ENCODE measurements around the gene ACMSD. TPM values are rescaled to one million over a fixed set of nuclear protein-coding genes. Genes with fewer than 3 reads are reported as not detected.
"Not testable (repeated sequence)": the region's sequence is repeated elsewhere in the genome, so short reads cannot be mapped to it uniquely, and the experiment has no call there.

The ACMSD gene
- not detected in 2 replicates for total RNA-seq
- 0.11 TPM for polyA plus RNA-seq (2012)

DNA sequence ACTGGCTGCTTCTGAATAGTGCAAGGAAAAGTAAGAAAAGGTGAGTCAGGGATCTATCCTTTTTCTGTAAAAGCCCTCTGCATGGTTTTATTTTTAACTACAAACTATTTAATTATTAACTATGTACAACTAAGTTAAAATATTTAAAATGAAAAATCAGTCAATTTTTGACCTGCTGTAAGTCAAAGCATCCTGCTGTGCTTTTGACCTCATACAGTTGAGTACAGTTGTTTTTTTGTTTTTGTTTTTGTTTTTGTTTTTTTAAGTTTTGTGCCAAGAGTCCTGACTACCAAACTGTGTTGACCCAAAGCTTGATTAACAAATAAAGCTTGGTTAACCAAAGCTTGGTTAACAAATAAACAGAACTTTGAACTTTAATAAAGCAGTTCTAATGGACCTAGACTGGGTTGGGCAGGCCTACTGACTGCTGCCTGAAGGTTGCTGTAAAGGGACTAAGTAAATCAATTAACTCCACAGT lies at the start of gene ACMSD:
TSS of gene ACMSD (plus strand) at position 474 of the 478 bp plus-strand sequence. CDS start 67 bp downstream, outside the sequence.
- DNase-seq (ENCODE audit: low read depth) = no peak

DNA sequence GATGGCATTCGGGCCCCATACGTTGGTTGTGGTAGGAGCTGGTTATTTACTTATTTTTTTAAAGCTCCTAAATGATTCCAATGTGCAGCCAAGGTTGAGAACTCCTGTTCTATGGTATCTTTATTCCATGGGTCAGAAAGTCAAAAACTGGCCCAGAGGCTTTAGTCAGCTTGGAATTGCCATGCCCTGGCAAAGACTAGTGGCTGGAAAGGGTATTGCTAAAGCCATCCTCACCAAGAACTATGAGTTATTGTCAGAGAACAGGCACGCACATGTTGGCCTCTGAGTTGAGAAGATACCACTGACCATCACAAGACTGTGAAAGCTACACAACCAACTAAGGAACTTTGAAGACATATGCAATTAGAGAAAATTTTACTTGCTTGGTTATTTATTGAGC lies 47.9 kb upstream of the ACMSD start:
- no peak for DNase-seq (ENCODE audit: low read depth)

DNA sequence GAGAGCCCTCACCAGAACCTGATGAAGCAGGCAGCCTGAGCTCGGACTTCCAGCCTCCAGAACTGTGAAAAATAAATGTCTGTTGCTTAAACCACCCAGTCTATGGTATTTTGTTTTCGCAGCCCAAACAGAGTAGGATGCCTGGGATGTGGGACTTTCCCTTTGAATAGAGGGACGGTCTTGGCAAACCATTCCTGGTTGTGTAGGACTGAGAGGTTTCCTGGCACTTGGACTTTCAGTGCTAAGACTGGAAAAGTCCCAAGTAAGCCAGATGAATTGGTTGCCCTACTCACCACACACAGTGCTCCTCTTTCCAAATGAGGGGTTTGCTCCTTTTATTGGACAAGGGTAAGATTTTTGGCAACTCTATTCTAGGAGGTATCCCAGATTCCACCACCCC lies 46.8 kb upstream of the ACMSD start:
- no peak for DNase-seq (ENCODE audit: low read depth)

DNA sequence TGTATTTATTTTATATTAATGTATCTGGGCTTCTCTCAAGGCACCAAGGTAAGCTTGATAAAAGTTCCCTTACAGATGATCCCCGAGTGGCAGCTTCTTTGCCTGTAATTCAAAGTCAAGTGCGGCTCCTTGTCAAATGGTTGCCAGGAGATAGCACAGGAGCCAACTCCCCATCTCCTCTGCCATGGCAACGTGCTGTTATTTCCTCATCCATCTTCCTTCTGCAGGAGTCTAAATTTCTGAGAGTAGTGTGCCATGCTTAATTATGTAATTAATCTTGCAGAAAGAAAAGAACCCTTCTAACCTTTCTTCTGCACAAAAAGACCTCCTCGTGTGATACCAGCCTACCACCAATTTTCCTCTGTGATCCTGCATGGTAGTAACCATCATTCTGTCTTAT lies 46.2 kb upstream of the ACMSD start:
- no peak for DNase-seq (ENCODE audit: low read depth)

DNA sequence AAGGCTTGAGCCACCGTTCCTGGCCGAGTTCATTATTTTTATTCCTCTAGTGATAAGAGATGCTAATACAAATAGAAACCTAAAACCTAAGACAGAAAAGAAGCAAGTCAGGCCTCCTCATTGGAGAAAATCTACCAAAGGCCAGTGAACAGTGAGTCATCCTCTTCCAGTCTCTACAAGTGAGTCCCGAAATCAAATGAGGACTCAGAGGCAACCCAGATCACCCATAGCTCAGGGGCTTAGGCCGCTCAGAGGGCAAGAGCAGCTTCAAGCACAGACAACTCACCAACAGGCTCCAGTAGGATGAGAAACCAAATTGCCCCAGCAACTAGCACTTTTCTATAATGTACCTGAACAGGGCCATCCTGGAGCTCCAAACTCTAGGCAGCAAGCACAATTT lies 42.7 kb upstream of the ACMSD start:
- DNase-seq (ENCODE audit: low read depth) = no peak

DNA sequence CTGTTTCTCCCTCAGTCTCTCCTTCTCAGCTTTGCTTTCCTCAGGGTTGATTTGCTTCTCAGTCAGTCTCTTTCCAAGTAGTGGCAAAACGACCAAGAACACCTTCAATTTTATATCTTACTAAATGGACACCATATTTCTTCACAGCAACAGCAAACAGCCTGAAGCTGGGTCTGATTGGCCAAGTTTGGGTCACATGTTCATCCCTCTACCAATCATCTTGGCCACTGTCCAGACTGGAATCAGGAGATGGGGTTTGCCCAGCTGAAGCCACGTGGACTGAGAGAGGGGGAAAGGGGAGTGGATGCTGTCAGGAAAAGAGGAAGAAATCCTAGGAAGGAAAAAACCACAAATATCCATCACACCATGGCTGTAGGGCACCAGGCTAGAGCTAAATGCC lies 42.0 kb upstream of the ACMSD start:
- DNase-seq (ENCODE audit: low read depth) = no peak

DNA sequence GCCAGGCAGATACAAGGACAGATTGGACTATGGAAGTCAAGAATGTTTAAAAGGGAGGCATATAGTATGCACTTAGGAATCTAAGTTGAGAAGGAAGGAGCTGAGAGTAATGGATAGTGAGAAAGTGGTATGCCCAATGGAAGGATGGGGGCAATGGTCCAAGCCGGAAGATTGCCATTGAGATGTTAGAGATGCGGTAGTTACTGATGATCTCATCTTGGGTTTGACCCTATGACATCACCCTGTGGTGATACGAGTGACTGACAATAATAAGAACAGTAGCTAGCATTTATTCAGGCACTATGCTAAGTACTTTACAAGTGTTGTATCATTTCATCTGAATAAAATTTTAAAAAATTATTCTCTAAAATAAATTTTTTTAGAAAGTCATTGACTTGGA lies 38.5 kb upstream of the ACMSD start:
- no peak for DNase-seq (ENCODE audit: low read depth)

DNA sequence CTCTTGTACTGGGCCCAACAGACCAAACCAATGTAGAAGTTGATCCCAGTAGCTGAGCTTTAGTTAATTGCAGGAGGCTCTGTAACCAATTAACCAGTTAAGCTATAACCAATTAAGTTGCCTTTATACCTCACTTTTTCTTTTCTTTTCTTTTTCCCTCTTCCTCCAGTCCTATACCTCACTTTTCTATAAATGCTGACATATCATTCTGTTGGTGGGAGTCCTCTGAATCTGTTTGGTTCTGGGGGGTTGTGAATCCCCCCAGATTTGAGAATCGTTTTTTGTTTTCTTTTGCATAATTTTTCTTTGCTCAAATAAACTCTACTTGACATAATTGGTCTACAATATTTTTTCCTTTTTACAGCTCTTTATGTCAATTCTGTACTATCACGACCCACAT lies 38.1 kb upstream of the ACMSD start:
- no peak for DNase-seq (ENCODE audit: low read depth)

DNA sequence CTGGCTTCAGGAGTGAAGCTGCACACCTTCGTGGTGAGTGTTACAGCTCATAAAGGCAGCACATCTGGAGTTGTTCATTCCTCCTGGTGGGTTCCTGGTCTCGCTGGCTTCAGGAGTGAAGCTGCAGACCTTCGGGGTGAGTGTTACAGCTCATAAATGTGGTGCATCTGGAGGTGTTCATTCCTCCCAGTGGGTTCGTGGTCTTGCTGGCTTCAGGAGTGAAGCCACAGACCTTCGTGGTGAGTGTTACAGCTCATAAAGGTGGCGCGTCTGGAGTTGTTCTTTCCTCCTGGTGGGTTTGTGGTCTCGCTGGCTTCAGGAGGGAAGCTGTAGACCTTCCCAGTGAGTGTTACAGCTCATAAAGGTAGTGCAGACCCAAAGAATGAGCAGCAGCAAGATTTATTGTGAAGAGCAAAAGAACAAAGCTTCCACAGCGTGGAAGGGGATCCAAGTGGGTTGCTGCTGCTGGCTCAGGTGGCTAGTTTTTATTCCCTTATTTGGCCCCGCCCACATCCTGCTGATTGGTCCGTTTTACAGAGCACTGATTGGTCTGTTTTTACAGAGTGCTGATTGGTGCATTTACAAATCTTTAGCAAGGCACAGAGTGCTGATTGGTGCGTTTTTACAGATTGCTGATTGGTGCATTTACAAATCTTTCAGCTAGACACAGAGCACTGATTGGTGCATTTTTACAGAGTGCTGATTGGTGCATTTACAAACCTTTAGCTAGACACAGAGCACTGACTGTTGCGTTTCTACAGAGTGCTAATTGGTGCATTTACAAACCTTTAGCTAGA lies 34.6 kb upstream of the ACMSD start:
- DNase-seq (ENCODE audit: low read depth) = not testable (repeated sequence)

DNA sequence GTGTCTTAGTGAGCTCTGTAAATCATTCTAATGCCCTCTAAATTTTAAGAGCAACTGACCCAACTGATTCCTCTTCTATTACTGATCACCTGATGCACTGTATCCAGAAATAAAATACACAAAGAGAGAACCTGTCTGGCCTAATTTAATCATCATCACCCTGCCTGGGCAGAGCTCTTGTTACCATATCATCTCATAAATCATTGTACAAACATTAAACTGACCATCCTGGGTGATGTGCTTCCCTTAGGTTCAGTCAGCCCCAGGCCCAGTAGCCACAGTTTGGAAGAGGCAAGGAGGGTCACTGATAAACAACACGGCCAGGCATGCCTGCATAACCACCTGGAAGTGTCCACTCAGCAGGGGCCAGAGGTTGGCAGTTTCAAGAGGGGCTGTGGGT lies 22.7 kb upstream of the ACMSD start:
- no peak for DNase-seq (ENCODE audit: low read depth)

DNA sequence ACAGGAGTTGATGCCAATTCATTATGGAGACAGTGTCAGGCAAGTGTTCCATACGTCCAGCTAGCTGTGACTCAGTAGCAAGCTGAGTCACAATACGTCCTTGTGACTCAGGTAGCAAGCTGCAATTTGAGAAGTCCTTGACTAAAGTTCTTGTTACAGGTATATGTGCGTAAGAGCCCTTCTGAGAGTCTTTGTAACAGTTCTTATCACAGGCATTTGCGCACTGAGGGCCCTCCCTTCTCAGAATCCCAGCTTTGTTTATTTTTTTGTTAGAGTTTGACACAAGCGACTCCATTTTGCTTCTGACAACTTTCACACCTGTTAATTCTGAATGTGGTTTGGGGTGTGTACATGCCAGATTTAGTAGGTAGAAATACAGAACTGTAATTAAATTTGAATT lies 20.1 kb upstream of the ACMSD start:
- no peak for DNase-seq (ENCODE audit: low read depth)

DNA sequence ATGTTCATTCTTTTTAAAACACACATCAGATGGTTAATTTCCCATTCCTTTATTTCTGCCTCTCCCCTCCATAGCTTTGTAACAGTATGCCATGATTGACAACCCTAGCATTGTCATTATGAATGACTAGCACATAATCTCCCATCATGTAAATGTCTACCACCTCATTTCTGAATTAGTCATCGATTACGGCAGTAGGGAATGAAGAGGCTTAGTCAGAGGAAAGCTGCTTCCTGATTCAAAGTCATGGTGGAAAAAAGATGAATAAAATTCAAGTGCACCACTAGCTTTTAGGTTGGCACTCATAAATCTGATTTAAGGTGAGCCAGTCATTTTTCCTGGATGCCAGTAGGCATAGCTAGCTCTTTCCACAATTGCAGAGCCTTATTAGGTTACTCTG lies 19.1 kb upstream of the ACMSD start:
- no peak for DNase-seq (ENCODE audit: low read depth)

DNA sequence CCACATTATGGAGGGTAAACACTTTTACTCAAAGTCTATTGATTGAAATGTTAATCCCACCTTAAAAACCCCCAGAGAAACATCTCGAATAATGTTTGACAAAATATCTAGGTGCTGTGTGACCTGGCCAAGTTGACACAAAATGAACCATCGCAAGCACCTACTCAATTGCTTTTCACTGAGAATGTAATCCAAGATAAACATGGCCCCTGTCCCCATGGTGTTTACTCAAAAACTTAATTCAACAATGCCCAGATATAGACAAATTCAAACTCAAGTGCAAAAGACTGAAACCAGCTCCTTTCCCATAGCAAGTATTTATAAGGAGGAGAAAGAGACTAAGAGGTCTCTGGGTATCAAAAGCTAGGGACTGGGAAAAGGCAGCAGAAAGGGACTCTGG lies 15.0 kb upstream of the ACMSD start:
- no peak for DNase-seq (ENCODE audit: low read depth)

DNA sequence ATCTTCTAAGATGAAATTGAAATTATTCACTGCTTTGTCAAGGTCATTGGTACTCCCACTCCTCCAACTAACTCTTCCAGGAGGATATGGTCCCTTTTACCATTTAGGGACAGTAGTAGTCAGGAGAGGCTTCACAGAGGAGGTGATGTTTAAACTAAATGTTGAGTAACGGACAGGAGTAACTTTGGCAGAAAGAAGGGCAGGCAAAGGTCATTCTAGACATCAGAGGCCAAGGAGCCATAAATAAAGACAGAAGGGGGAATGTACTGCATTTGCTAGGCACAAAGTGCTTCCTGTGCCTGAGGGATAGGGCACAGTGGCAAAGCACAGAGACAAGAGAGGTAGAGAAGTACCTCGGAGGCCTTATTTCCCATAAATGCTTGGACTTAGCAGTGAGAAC lies 14.6 kb upstream of the ACMSD start:
- no peak for DNase-seq (ENCODE audit: low read depth)

DNA sequence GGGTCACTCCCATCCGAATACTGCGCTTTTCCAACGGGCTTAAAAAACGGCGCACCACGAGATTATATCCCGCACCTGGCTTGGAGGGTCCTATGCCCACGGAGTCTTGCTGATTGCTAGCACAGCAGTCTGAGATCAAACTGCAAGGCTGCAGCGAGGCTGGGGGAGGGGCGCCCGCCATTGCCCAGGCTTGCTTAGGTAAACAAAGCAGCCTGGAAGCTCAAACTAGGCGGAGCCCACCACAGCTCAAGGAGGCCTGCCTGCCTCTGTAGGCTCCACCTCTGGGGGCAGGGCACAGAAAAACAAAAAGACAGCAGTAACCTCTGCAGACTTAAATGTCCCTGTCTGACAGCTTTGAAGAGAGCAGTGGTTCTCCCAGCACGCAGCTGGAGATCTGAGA lies 12.7 kb upstream of the ACMSD start:
- not testable (repeated sequence) for DNase-seq (ENCODE audit: low read depth)

DNA sequence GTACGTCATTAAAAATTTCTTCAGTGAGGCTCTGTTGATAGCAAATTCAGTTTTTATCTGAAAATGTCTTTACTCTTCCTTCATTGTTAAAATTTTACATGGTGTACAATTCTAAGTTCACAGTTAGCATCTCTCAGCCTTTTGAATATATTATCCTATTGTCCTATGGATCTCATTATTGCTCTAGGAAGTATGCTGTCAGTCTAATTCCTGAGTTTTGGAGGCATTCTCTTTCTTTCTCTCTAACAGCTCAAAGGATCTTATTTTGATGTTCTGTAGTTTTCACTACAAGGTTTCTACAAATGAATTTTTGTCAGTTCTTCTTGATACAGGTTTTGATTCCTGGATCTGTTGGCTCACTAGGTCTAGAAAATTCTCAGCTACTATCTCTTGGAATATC lies 2.9 kb upstream of the ACMSD start:
- DNase-seq (ENCODE audit: low read depth) = no peak

DNA sequence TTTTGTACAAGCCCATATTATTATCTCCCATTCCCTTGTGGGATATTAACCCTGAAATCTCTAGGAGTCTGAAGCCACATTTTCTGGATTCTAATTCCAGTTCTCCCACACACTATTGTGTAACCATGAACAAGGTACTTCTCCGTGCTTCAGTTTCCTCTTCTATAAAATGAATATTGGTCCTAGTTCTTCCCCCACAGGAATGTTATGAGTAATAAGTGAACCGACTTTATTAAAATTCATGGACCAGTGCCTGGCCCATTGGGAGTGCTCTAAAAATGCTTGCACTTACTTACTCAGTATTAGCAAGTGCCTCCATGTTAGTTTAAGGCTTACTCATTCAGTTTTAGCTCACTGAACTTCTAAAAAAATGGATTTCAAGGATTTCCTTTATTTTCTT lies 1.4 kb upstream of the ACMSD start:
- DNase-seq (ENCODE audit: low read depth) = peak; percentile 71

DNA sequence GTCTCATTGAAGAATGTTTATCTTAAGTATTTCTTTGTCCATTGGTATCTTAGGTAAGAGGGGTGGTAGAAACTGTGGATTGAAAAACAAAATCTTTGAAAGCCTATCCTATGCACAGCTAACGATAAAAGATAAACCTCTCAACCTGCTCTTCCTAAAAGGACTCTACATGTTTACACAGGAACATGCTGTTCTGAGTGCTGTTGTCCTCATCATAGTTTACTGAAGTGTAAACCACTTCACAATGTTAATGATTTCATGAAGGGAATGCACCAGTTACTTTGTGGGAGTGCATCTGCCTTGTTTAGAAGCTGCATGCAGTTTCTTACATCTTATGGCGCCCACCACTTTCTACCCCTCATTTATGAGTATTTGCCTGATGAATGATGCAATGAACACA lies 1.2 kb downstream of the ACMSD start:
- DNase-seq (ENCODE audit: low read depth) = no peak

DNA sequence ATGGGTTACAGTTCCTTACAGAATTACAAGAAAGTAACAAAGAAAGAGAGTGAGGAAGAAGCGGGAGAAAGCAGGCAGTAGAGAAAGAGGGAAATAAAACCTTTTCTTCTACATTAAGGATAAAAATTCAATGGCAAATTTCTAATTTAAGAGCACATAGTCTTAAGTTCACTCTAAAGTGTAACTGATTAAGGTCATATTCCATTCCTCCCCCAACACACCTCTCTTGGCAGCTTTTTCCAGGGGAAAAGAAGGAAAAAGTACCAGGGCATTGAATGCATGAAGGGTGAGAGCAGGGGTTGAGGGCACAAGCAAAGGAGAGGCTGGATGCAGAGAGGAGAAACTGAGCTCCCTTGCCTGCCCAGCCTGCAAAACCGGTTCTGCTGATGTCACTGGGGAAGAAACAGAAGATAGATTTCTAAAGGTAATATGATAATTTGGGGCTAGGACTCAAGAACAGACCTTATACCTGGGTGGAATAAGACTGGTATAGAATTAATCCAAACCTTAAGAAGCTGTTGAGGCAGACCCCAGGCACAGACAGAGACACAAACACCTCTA lies 4.6 kb downstream of the ACMSD start:
- DNase-seq (ENCODE audit: low read depth) = no peak

DNA sequence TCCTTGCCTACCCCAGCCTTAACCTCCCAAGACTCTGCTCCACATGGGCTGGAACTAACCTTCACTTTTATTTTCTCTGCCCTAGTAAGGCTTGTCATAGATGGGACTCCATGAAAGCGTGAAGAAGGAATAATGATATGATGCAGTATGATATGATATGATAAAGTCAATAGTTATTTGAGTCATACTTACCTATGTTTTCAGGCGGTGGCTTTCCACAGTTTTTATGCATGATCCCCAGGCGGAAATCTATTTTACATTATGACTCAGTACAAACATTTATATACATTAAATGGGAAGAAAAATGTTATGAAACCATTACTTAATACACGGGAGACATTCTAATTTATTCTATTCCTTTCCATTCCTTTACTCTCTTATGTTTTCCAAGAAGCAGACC lies 5.6 kb downstream of the ACMSD start:
- no peak for DNase-seq (ENCODE audit: low read depth)

DNA sequence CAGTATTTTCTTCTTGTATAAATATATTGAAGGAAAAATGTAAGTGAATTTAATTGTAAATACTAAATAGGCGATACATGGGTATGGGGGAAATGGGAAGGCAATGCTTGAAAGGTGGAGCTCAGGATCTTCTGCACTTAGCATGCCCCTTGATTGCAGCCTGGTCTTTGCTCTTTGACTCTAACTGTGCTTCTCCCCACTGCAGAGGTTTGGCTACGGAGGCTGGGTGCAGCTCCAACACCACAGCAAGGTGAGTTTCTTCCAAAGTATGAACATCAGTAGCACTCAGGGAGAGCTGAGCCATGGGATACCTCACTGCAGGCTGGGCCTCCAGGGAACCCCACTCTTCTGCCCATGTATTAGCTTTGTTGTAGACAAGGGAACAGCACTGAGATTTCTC lies 6.6 kb downstream of the ACMSD start:
- no peak for DNase-seq (ENCODE audit: low read depth)

DNA sequence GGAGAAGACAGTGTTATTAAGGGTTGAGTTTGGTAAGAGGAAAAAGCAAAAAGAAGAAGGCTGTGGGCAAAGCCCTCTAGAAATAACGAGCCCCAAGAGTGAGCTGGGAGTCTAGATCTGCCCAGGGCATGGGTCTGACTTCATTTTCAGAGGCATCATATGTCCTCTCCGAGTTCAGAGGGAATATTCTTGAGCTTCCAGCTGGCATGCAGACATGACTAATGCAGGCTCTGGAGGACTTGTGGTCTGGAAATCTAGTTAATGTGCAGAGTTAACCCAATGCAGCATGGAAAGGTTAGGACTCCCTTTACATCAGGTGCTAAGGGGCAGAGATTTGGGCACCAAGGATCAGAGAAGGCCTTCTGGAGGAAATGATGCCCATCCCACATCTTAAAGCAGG lies 7.3 kb downstream of the ACMSD start:
- peak; percentile 88 for DNase-seq (ENCODE audit: low read depth)

DNA sequence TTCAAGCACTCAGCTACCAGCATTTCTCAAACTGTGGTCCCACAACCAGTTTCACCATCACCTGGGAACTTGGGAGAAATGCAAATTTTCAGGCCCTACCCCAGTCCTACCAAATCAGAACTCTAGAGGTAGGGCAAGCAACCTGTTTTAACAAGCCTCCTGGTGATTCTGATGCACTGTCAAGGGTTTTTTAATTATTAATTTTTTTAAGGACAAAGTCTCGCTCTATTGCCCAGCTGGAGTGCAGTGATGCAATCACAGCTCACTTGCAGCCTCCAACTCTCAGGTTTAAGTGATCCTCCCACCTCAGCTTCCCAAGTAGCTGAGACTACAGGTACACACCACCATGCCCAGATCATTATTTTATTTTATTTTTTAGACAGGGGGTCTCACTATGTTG lies 7.8 kb downstream of the ACMSD start:
- DNase-seq (ENCODE audit: low read depth) = no peak
